ENCODE measurements around the gene CAMTA1.
"Not testable (repeated sequence)": the region's sequence is repeated elsewhere in the genome, so short reads cannot be mapped to it uniquely, and the experiment has no call there.

Gene CAMTA1

DNA sequence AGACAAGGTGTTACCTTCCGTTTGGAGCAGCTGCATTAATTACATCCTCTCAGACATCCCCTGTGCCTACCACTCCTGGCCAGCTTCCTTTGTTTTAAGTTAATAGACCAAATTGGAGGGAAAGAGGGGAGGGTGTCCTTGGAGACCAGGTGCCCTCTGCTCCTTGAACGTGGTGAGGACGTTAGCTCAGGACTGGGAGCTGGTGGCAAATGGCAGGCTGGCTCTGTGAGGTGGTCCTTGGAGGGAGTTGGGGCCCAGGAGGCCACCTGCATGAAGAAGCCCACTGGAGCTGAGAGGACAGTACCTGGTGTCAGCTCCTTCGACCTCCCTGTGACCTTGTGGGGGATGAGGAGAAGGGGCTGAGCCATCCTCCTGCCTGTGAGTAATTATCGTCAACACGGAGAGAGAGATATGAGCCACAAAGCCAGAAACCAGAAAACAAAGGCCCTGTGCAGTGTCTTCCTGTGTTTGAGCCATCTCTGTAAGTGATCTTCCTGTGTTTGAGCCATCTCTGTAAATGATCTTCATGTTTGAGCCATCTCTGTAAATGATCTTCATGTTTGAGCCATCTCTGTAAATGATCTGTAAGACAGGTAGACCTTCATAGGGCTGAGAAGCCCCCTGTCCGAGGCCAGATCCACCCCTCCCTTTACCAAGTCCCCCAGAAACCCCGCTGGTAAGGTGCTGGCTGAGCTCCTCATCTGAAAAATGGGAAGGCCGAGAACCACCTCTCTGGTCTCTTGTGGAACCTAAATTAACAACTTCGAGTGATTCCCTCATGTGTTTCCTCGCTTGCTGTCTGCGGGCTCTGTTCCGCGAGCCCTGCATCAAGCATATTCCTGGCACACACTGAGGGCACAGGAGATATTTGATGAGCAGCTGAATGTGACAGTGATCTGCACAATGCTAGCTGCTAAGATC lies 126.0 kb downstream of the CAMTA1 start:
- Histone ChIP-seq H3K36me3 (no peaks in the 10 kb centered on the region), H3K4me3 (no peak overlapping the region), H3K9ac (no peak overlapping the region), H3K4me2 (no peak overlapping the region), H3K4me1 (peaks cover 43% of the 10 kb centered on the region), H3K9me3 (0 out of 2 replicates have a peak, but pooled peaks cover 5% of the 10 kb centered on the region), H4K20me1 (no peaks in the 10 kb centered on the region), H3K27me3 (no peaks in the 10 kb centered on the region), H3K27ac (no peak overlapping the region)
- no peak for TF ChIP-seq Cebpa-rat (IDR thresholded peaks at IDR 0.05)

DNA sequence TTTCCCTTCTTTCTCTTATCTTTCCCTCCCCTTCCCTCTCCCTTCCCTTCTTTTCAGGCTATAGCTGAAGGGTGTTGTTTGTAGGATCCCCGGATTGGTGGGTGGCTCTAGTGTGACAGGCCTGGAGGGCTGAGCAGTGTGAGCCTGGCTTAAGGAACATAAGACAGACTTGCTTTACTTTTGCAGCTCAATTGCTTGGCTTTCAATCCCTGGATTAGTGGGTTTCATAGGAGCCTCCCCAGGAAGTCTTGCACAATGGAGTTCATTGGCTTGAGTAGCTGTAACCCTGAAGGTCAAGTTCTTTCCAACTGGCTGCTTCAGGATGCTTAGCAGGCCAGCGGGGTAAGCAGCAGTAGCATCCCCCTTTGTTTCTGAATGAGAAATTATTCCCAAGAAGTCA lies 126.7 kb downstream of the CAMTA1 start:
- Histone ChIP-seq H3K9ac (no peak overlapping the region), H3K36me3 (no peaks in the 10 kb centered on the region), H3K4me3 (no peak overlapping the region), H3K4me2 (0 out of 2 replicates have a peak overlapping the region, but pooled peaks have one; percentile 8), H3K4me1 (peaks cover 36% of the 10 kb centered on the region), H3K9me3 (0 out of 2 replicates have a peak, but pooled peaks cover 5% of the 10 kb centered on the region), H3K27ac (no peak overlapping the region), H3K27me3 (no peaks in the 10 kb centered on the region), H4K20me1 (no peaks in the 10 kb centered on the region)
- TF ChIP-seq Cebpa-rat (IDR thresholded peaks at IDR 0.05) = no peak

DNA sequence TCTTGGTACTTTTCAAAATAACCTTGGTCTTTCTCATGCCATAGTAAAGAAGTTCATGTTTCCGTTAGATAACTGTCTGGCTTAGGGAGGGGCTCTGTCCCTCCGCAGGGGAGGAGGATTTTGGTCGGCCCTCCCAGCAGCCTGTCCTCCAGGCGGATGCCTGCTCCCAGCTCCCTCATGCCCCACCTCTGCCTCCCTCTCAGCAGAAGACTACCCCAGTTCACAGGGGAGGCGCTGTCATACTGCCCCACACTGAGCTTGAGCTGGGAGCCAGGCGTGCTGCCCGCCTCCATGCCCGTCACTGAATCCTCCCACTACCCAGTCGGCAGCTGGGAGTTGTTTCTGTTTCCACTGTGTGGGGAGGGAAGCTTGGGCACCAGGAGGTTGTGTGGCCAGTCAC lies 127.3 kb downstream of the CAMTA1 start:
- H4K20me1 ChIP-seq = no peaks in the 10 kb centered on the region

DNA sequence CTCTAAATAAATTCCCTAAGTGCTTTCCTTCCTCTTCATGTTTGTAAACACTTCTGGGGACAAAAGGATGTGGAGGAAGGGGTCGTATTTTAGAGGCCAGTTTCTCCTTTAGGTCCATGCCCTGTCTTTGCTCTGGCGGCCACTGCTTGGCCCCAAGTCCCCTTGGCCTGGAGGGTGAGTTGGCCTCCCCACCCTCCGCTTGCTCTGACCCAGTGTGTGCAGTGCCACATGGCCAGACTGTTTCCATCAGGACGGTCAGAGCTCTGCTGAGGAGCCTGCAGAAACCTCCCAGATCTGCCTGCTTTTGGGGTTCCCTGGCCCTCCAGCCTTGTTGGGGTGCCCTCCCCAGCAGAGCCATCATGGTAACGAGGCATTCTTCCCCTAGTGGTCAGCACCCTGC lies 127.8 kb downstream of the CAMTA1 start:
- peaks cover 37% of the 10 kb centered on the region for H3K4me1 ChIP-seq
- no peaks in the 10 kb centered on the region for H3K27me3 ChIP-seq
- no peak overlapping the region for H3K4me2 ChIP-seq
- no peaks in the 10 kb centered on the region for H4K20me1 ChIP-seq
- no peak overlapping the region for H3K9ac ChIP-seq
- H3K36me3 ChIP-seq = no peaks in the 10 kb centered on the region
- H3K9me3 ChIP-seq = 0 out of 2 replicates have a peak, but pooled peaks cover 5% of the 10 kb centered on the region
- no peak overlapping the region for H3K4me3 ChIP-seq
- H3K27ac ChIP-seq = no peak overlapping the region
- no peak for TF ChIP-seq Cebpa-rat (IDR thresholded peaks at IDR 0.05)

More for the DNA sequence above, 127.3 kb downstream of the CAMTA1 start:
- Histone ChIP-seq H3K27me3 (no peaks in the 10 kb centered on the region), H3K9ac (no peak overlapping the region), H3K4me2 (peak overlapping the region; percentile 8; the same call in 1 of the 2 replicates), H3K4me1 (peaks cover 36% of the 10 kb centered on the region), H3K27ac (no peak overlapping the region), H3K9me3 (0 out of 2 replicates have a peak, but pooled peaks cover 5% of the 10 kb centered on the region), H3K36me3 (no peaks in the 10 kb centered on the region), H3K4me3 (no peak overlapping the region)
- TF ChIP-seq Cebpa-rat (IDR thresholded peaks at IDR 0.05) = no peak

DNA sequence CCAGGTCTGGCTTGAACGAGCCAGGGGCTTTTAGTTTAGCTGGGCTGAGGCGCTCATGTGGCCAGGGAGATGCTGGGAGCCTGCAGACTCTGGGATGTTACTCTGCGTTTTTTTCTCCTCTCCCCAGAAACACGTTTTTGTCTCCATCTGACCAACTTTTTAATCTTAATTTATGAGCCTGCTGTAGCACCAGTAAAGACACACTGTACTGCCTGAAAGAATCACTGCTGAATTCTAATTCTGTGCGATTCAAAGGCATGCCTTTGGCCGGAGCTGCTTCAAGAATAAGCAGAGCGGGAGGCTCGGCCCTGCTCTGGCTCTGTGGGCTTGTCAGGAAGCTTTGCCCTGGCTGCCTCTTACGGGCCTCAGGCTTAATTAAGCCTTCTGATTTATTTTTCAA lies 129.5 kb downstream of the CAMTA1 start:
- no peak for TF ChIP-seq Cebpa-rat (IDR thresholded peaks at IDR 0.05)
- no peaks in the 10 kb centered on the region for H3K27me3 ChIP-seq
- no peak overlapping the region for H3K27ac ChIP-seq
- H3K9me3 ChIP-seq = 0 out of 2 replicates have a peak, but pooled peaks cover 5% of the 10 kb centered on the region
- no peak overlapping the region for H3K9ac ChIP-seq
- H3K36me3 ChIP-seq = no peaks in the 10 kb centered on the region
- H4K20me1 ChIP-seq = no peaks in the 10 kb centered on the region
- H3K4me3 ChIP-seq = no peak overlapping the region
- peak overlapping the region; percentile 55 for H3K4me2 ChIP-seq
- H3K4me1 ChIP-seq = peaks cover 53% of the 10 kb centered on the region

DNA sequence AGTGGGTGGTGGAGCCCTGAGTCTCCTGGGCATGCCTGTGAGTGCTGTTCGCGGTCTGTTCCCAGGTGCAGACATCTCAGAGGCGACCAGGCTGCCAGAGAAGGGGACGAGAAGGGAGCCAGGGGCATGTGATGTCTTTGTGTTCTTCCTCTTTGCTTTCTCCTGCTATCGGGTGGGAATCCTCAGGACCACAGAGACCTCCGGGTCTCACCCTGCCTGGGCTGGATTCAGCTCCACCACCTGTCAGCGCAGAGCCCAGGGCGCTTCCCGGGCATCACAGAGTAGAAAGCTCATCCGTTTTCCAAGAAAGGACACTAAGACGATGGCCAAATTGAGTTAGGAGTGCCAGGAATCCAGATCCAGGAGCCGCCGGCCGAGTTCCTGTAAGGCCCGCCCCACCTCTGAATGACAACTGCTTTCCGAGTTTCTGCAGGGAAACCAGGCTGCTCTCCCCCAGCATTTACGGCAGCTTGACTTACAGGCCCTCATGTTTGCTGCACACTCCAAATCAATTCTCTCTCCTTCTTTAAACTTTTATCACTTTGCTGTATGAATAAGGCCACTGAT lies 130.8 kb downstream of the CAMTA1 start:
- H3K36me3 ChIP-seq = no peaks in the 10 kb centered on the region
- H3K4me1 ChIP-seq = peaks cover 54% of the 10 kb centered on the region
- no peak for TF ChIP-seq Cebpa-rat (IDR thresholded peaks at IDR 0.05)
- no peak overlapping the region for H3K9ac ChIP-seq
- peaks cover 15% of the 10 kb centered on the region for H3K9me3 ChIP-seq
- H4K20me1 ChIP-seq = no peaks in the 10 kb centered on the region
- H3K4me2 ChIP-seq = peak overlapping the region; percentile 55
- H3K4me3 ChIP-seq = no peak overlapping the region
- H3K27me3 ChIP-seq = no peaks in the 10 kb centered on the region
- no peak overlapping the region for H3K27ac ChIP-seq

DNA sequence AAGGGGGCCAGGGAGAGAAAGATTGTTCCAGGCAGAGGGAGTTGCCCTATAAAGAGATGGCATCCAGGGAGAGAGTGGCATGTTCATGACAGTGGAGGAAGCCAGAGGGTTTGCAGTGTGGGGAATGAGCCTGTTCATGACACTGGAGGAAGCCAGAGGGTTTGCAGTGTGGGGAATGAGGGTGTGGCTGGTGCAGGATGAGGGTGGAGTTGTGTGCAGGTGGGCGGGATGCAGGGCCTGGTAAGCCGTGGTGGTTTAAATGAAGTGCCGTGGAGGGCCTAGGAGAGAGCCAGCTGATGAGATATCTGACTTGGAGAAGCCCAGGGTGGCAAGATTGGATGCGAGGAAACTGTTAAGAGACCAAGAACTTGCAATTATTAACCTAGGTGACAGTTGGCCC lies 131.8 kb downstream of the CAMTA1 start:
- Histone ChIP-seq H3K27me3 (no peaks in the 10 kb centered on the region), H3K4me3 (no peak overlapping the region), H3K9me3 (peaks cover 24% of the 10 kb centered on the region), H3K9ac (no peak overlapping the region), H3K4me2 (no peak overlapping the region), H3K4me1 (peaks cover 54% of the 10 kb centered on the region), H4K20me1 (no peaks in the 10 kb centered on the region), H3K27ac (no peak overlapping the region), H3K36me3 (no peaks in the 10 kb centered on the region)
- no peak for TF ChIP-seq Cebpa-rat (IDR thresholded peaks at IDR 0.05)

DNA sequence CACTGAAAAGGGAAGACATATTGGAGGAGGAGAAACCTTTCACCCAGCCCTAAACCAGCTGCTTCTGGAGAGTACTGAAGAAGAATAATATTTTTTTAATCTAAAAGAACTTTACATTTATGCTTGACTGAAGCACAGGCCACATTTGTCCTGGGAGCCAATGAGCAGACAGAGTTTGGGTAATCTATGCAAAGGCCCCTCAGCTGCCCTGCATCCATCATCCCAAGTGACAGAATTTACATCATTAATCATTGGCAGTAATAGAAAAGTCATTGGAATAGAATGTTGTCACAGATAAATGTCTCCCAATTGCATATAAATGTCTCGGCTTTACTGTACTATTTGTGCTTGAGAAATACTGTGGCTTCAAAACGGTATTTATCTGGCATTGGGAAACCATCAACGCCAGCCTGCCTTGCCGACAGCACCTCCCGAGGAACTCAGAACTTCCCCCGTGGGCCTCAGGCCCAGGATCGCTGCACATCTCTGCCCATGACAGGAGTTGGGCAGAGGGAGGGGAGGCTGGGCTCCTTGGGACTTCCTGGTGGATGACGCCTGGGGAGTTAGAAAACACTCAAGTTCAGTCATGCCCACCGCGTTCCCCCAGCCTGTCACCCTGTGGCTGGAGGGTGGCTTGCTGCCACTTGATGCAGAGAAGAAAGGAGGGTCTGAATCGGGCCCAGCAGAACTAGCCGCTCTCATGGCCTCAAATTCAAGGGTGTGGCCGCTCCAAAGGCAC lies 133.1 kb downstream of the CAMTA1 start:
- Histone ChIP-seq H3K27me3 (no peaks in the 10 kb centered on the region), H3K9ac (0 out of 2 replicates have a peak overlapping the region, but pooled peaks have one; percentile 13), H4K20me1 (no peaks in the 10 kb centered on the region), H3K9me3 (peaks cover 24% of the 10 kb centered on the region), H3K27ac (peak overlapping the region; percentile 58), H3K4me1 (peaks cover 59% of the 10 kb centered on the region), H3K4me2 (peak overlapping the region; percentile 57), H3K36me3 (no peaks in the 10 kb centered on the region), H3K4me3 (no peak overlapping the region)
- TF ChIP-seq Cebpa-rat (IDR thresholded peaks at IDR 0.05) = no peak

DNA sequence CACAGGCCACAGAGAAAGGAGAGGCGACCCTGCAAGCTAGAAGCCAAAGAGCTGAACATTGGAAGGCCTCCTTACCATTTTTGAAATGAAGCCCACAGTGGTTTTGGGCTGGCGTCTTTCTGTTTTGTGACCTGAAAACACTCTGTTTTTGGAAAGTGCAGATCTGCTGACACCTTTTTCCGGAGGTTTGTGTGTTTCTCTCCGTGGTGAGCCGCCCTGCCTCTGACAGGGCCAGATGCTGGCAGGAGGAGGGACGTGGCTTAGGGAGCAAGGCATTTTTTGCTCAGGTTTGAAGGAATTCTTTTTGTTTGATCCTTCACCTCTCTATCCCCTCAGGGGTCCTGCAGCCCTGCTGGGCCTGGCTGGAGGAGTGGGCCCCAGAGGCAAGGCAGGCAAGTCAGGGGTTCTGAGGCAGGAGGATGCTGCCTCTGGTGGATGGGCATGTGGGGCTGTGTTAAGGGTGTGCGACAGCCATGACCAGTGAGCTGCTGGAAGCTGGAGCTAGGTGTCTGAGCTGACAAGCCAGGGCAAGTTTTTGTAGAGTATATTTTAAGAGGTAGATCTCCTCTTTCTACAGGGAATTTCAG lies 133.8 kb downstream of the CAMTA1 start:
- H3K36me3 ChIP-seq = no peaks in the 10 kb centered on the region
- H3K27ac ChIP-seq = peak overlapping the region; percentile 58
- peaks cover 66% of the 10 kb centered on the region for H3K4me1 ChIP-seq
- no peak overlapping the region for H3K9ac ChIP-seq
- TF ChIP-seq Cebpa-rat (IDR thresholded peaks at IDR 0.05) = no peak
- H4K20me1 ChIP-seq = no peaks in the 10 kb centered on the region
- peak overlapping the region; percentile 57 for H3K4me2 ChIP-seq
- H3K27me3 ChIP-seq = no peaks in the 10 kb centered on the region
- H3K4me3 ChIP-seq = no peak overlapping the region
- peaks cover 19% of the 10 kb centered on the region for H3K9me3 ChIP-seq

DNA sequence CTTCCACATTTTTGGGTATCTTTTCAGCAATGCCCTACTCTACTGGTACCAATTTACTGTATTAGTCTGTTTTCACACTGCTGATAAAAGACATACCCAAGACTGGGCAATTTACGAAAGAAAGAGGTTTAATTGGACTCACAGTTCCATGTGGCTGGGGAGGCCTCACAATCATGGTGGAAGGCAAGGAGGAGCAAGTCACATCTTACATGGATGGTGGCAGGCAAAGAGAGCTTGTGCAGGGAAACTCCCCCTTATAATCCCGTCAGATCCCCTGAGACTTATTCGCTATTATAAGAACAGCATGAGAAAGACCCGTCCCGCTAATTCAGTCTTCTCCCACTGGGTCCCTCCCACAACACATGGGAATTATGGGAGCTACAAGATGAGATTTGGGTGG lies 136.3 kb downstream of the CAMTA1 start:
- H3K9ac ChIP-seq, H3K27ac ChIP-seq, H3K27me3 ChIP-seq, H3K4me3 ChIP-seq, H4K20me1 ChIP-seq, H3K36me3 ChIP-seq, H3K4me2 ChIP-seq: not testable (repeated sequence)
- H3K4me1 ChIP-seq = peaks cover 70% of the 10 kb centered on the region
- peaks cover 19% of the 10 kb centered on the region for H3K9me3 ChIP-seq
